HL-60 (cell line): ENCODE results near the gene CTAGE9.

Source experiments
- POLR2AphosphoS5 ChIP-seq: IDR thresholded peaks from 2 replicates; pipeline ENCODE4 v1.6.1; 2012; ENCODE audit warnings: low read depth
- REST ChIP-seq: IDR thresholded peaks from 2 replicates; pipeline ENCODE4 v1.6.1; 2012; ENCODE audit warnings: low read depth; ENCODE audit not compliant: insufficient replicate concordance
- TF ChIP-seq, protein P1 (sequence below): IDR thresholded peaks from one replicate; pipeline ENCODE4 v1.5.1; 2011; ENCODE audit warnings: low read length, control low read depth, inconsistent platforms; ENCODE audit not compliant: insufficient read depth

- TF ChIP-seq, protein P1, sequence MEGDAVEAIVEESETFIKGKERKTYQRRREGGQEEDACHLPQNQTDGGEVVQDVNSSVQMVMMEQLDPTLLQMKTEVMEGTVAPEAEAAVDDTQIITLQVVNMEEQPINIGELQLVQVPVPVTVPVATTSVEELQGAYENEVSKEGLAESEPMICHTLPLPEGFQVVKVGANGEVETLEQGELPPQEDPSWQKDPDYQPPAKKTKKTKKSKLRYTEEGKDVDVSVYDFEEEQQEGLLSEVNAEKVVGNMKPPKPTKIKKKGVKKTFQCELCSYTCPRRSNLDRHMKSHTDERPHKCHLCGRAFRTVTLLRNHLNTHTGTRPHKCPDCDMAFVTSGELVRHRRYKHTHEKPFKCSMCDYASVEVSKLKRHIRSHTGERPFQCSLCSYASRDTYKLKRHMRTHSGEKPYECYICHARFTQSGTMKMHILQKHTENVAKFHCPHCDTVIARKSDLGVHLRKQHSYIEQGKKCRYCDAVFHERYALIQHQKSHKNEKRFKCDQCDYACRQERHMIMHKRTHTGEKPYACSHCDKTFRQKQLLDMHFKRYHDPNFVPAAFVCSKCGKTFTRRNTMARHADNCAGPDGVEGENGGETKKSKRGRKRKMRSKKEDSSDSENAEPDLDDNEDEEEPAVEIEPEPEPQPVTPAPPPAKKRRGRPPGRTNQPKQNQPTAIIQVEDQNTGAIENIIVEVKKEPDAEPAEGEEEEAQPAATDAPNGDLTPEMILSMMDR: no peak
- no peak for TF ChIP-seq POLR2AphosphoS5
- TF ChIP-seq REST: no peak
These were observed 28.3 kb upstream of the CTAGE9 start for GRCh38 chr6:131739136-131739535.
